Gastrocnemius medialis (tissue), 4 donors: ENCODE measurements around the gene PPIE. TPM values are rescaled to one million over a fixed set of nuclear protein-coding genes. Genes with fewer than 3 reads are reported as not detected.

ENCODE experiments used
- ATAC-seq, 2 donors: fragments of 150-250 bp; one replicate each; pipeline ENCODE4 v1.9.1; 2016
- DNase-seq, 2 donors: peaks; one replicate each; pipeline ENCODE4 v3.0.0-alpha.2; 2019
- H3K27ac ChIP-seq, 4 donors: fragments of 200-600 bp; sonication (generic); 1 replicate in 1 of 4; 2 replicates in 3 of 4; pipeline ENCODE4 v1.5.1; 2016 to 2018; ENCODE audit warnings: mild to moderate bottlenecking in 2 of 4, moderate library complexity in 1 of 4
- H3K27me3 ChIP-seq, 3 donors: fragments of 200-600 bp; sonication (generic) in 2 of 3; 1 replicate in 1 of 3; 2 replicates in 2 of 3; pipeline versions ENCODE4 v1.5.1 to v1.6.0; 2016 to 2019; ENCODE audit warnings: mild to moderate bottlenecking in 1 of 3, moderate library complexity in 1 of 3
- H3K36me3 ChIP-seq, 2 donors: fragments of 200-600 bp; sonication (generic) in 1 of 2; one replicate each; pipeline ENCODE4 v1.5.1; 2017 to 2018
- H3K4me1 ChIP-seq, 2 donors: fragments of 200-600 bp; sonication (generic) in 1 of 2; one replicate each; pipeline ENCODE4 v1.5.1; 2016 to 2017; ENCODE audit warnings: mild to moderate bottlenecking in 2 of 2
- H3K4me3 ChIP-seq, 4 donors: fragments of 200-600 bp; sonication (generic) in 3 of 4; 1 replicate in 1 of 4; 2 replicates in 3 of 4; pipeline ENCODE4 v1.5.1; 2016 to 2019; ENCODE audit warnings: mild to moderate bottlenecking in 2 of 4
- H3K9me3 ChIP-seq, 3 donors: fragments of 200-600 bp; sonication (generic) in 2 of 3; 1 replicate in 1 of 3; 2 replicates in 2 of 3; pipeline ENCODE4 v1.5.1; 2016 to 2019
- POLR2A ChIP-seq, 2 donors: fragments of 450-650 bp; IDR thresholded peaks; one replicate each; pipeline ENCODE4 v1.6.1; 2017; ENCODE audit warnings: antibody characterized with exemption in 2 of 2, mild to moderate bottlenecking in 2 of 2, moderate library complexity in 2 of 2
- in situ Hi-C, 4 donors: fragments of 200-750 bp; cut with MboI; loops; one replicate each; pipeline versions ENCODE4 v1.15.0 to v1.8.0; 2017; ENCODE audit warnings: low sequenced_read_pairs in 4 of 4
- intact Hi-C: fragments of 100-400 bp; cut with DNase I; formaldehyde crosslinking; loops from one replicate; pipeline ENCODE4 v1.15.1; 2023; ENCODE audit warnings: low total_unique reads
- total RNA-seq, 4 donors: library from RNA; depleted of rRNA; stranded (reverse); fragments of >200 nt; gene quantifications; one replicate each; pipeline versions ENCODE4 v1.1.0 to v1.2.3, GENCODE V29; 2016
- TF ChIP-seq, protein P1 (sequence below), 5 experiments: fragments of 450-650 bp in 3 of 5; fragments of 200-600 bp in 2 of 5; sonication (generic) in 2 of 5; IDR thresholded peaks in 4 of 5; conservative IDR thresholded peaks in 1 of 5; 1 replicate in 4 of 5; 2 replicates in 1 of 5; pipeline ENCODE4 v1.5.1; 2016 to 2019; ENCODE audit warnings: antibody characterized with exemption in 5 of 5, mild to moderate bottlenecking in 3 of 5, moderate library complexity in 3 of 5

Gene PPIE
- total RNA-seq, 4 donors from 2014 or later, result 22.9 to 30.1 (median 27.2) TPM

DNA sequence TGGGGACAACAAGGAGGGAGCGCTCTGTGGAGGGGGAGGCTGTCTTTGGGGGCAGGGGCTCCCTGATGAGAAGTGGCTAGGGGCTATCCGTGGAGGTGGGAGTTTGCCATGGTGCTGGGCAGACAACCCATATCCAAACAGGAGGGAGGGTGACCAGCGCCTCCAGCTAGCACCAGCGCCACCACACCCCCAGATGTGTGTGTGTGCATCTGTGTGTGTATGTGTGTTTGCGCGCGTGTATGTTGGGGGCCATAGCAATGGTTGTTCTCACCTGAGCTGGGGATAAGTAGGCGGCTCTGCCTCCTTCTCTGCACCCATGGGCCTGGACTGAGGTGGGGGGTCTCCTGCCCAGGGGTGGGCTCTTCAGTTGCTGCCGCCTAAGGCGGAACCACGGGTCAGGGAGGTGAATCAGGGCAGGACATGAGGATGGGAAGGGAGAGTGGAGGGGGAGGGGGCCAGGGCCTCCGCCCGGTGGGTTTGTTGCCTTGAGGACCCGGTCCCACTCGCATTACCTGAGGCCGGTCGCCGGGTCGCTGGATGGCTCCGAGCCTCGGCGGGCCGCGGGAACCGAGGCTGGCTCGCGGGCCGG, 47.8 kb upstream of the PPIE start:
- in situ Hi-C loops (no loop called here), intact Hi-C loops (loop anchor here (1.0 kb wide), 1 partner anchor 14 kb away; no protein-coding TSS in a partner anchor)
- Histone ChIP-seq H3K9me3 (no peaks in the 10 kb centered on the region), H3K4me3 (peak overlapping the region; percentile 47 to 60 (median 51)), H3K27me3 (peaks cover 0 to 3% (median 0%) of the 10 kb centered on the region in 3 donors), H3K36me3 (no peaks in the 10 kb centered on the region), H3K27ac (peak overlapping the region in 3 of 4 donors; percentile 22 to 99 (median 26)), H3K4me1 (peaks cover 40 to 42% of the 10 kb centered on the region in 2 donors)
- TF ChIP-seq, protein P1, sequence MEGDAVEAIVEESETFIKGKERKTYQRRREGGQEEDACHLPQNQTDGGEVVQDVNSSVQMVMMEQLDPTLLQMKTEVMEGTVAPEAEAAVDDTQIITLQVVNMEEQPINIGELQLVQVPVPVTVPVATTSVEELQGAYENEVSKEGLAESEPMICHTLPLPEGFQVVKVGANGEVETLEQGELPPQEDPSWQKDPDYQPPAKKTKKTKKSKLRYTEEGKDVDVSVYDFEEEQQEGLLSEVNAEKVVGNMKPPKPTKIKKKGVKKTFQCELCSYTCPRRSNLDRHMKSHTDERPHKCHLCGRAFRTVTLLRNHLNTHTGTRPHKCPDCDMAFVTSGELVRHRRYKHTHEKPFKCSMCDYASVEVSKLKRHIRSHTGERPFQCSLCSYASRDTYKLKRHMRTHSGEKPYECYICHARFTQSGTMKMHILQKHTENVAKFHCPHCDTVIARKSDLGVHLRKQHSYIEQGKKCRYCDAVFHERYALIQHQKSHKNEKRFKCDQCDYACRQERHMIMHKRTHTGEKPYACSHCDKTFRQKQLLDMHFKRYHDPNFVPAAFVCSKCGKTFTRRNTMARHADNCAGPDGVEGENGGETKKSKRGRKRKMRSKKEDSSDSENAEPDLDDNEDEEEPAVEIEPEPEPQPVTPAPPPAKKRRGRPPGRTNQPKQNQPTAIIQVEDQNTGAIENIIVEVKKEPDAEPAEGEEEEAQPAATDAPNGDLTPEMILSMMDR (IDR thresholded peaks at IDR 0.05 in 4 of 5, conservative IDR thresholded peaks at IDR 0.05 in 1 of 5), result no peak
- TF ChIP-seq POLR2A (IDR thresholded peaks at IDR 0.05), result no peak
- no peak for DNase-seq
- ATAC-seq, result no peak

DNA sequence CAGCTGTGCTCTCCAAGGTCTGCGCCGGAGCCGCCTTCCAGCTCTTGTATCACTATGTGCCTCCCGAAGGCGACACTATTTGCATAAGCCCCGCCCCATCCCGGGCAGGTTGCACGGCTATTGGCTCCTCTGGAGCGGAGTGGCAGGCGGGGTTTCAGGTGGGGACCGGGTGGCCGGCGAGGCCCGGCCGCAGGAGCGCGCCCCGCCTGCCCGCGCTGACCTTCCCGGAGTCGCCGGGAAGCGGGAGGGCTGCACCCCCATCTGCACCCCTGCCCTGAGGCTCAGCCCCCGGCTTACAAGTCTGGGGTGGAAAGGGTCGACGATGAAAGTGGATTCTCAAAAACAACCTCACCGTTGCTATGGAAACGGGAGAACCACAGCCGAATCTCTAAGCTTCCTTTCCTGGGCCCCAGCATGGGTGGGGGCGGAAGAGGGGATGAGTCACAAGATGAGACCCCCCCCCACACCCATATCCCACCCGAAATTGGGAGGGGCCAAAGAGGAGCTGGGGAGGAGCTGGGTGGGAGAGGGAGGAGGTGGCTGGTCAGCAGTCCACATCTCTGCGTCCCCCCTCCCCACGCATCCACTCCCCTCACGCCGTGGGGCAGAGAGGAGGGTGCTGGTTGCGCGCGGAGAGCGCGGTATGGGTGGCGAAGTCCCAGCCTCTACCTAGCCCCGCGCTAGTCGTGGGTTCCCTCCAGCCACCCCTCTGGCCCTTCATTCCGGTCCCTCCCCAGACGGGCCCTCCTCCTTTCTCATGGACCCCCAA, 47.1 kb upstream of the PPIE start, which contains the start of gene HPCAL4:
HPCAL4 (minus strand) TSS at position 51 of the 769 bp plus-strand sequence. CDS start 6,830 bp downstream, outside the sequence.
- Histone ChIP-seq H3K4me1 (peaks cover 40 to 44% of the 10 kb centered on the region in 2 donors), H3K27ac (peak within 1 kb of the TSS in 3 of 4 donors; percentile 39 to 99 (median 91)), H3K36me3 (no peaks in the 10 kb centered on the region), H3K4me3 (peak within 1 kb of the TSS; percentile 47 to 60 (median 51)), H3K9me3 (no peaks in the 10 kb centered on the region), H3K27me3 (peaks cover 0 to 3% (median 0%) of the 10 kb centered on the region in 3 donors)
- intact Hi-C loops, result loop anchor here (1.0 kb wide), 1 partner anchor 14 kb away; no protein-coding TSS in a partner anchor
- TF ChIP-seq, protein P1 (IDR thresholded peaks at IDR 0.05 in 4 of 5, conservative IDR thresholded peaks at IDR 0.05 in 1 of 5), result no peak
- peak; percentile 80 to 89 for TF ChIP-seq POLR2A (IDR thresholded peaks at IDR 0.05)
- peak; percentile 62 to 66 for ATAC-seq
- DNase-seq, result peak; percentile 91 to 95
- in situ Hi-C loops, result no loop called here

DNA sequence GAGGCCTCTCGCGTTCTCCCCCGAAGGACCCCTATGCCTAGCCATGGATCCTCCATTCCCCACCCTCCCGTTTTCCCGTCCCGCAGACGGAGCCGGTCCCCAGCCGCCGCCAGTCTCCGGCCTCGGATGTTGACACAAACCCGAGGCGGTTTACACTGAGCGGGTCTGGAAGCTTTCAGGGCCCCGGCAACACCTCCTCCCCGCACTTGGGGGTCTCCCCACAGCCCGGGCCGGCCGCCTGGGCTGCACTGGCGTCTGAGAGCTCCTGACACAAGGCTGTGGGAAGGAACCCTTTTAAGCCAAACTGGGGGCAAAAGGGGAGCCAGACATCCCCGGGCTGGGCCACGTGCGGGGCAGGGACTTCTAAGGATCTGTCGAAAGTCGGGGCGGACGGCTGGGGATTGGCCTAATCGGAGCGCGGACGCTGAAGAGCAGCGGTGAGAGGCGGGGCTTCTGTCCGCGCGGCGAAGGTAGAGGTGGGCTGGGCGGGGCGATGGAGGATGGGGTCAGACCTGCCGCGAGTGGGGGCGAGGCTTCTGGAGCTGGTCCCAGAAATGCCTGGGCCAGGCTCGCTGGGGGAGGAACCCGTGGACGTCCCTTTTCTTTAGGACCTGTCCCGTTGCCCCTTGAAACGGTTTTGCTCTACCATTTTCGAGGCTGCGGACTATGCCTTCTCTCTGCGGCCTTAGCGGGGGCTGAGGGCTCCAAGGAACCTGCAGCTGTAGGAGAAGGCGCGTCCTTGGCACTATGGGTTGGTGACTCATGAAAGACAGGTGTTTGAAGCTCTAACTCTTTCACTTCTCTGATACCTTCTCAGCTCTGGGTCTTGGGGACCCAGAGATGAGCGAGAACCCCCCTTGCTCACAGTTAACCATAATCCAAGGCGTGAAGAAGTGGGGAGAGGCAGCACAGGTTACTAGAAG, 46.3 kb upstream of the PPIE start:
- no peaks in the 10 kb centered on the region for H3K9me3 ChIP-seq
- peak overlapping the region; percentile 86 to 99 (median 94) for H3K27ac ChIP-seq
- ATAC-seq (no peak), DNase-seq (peak in 1 of 2 donors; percentile 53)
- intact Hi-C loops (no loop called here), in situ Hi-C loops (no loop called here)
- no peaks in the 10 kb centered on the region for H3K36me3 ChIP-seq
- H3K4me3 ChIP-seq, result peak overlapping the region; percentile 47 to 60 (median 51)
- peaks cover 40 to 44% of the 10 kb centered on the region in 2 donors for H3K4me1 ChIP-seq
- TF ChIP-seq, protein P1 (IDR thresholded peaks at IDR 0.05 in 4 of 5, conservative IDR thresholded peaks at IDR 0.05 in 1 of 5), result no peak
- no peak for TF ChIP-seq POLR2A (IDR thresholded peaks at IDR 0.05)
- H3K27me3 ChIP-seq, result peaks cover 0 to 3% (median 0%) of the 10 kb centered on the region in 3 donors

DNA sequence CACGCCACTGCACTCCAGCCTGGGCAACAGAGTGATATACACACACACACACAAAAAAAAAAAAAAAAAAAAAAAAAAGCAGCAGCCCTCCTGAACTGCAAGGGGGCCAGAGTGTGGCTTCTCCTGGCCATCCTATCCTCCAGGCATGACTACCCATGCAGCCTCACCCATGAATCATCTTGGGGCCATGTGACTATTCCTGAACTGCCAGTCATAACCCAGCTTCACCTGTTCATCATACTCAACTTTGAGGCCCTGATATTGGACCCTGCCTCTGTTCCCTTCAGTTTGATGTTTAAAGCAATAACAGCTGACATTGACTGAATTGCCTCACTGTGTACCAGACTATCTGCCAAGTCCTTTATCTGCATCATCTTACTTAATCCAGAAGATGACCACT, 44.7 kb upstream of the PPIE start:
- Histone ChIP-seq H3K9me3 (no peaks in the 10 kb centered on the region), H3K4me3 (no peak overlapping the region), H3K27ac (peak overlapping the region; percentile 91 to 99 (median 96)), H3K36me3 (no peaks in the 10 kb centered on the region), H3K27me3 (peaks cover 0 to 3% (median 0%) of the 10 kb centered on the region in 3 donors), H3K4me1 (peaks cover 40 to 44% of the 10 kb centered on the region in 2 donors)
- in situ Hi-C loops (no loop called here), intact Hi-C loops (loop anchor here (1.0 kb wide), 1 partner anchor 40 kb away; no protein-coding TSS in a partner anchor)
- ATAC-seq (peak; percentile 87 to 92), DNase-seq (peak; percentile 86 to 91)
- peak; percentile 4 to 40 for TF ChIP-seq POLR2A (IDR thresholded peaks at IDR 0.05)
- TF ChIP-seq, protein P1 (IDR thresholded peaks at IDR 0.05 in 4 of 5, conservative IDR thresholded peaks at IDR 0.05 in 1 of 5), result no peak
